Measurements from ENCODE around the gene DCTPP1.
"Not testable (repeated sequence)": the region's sequence is repeated elsewhere in the genome, so short reads cannot be mapped to it uniquely, and the experiment has no call there.

DCTPP1 gene

DNA sequence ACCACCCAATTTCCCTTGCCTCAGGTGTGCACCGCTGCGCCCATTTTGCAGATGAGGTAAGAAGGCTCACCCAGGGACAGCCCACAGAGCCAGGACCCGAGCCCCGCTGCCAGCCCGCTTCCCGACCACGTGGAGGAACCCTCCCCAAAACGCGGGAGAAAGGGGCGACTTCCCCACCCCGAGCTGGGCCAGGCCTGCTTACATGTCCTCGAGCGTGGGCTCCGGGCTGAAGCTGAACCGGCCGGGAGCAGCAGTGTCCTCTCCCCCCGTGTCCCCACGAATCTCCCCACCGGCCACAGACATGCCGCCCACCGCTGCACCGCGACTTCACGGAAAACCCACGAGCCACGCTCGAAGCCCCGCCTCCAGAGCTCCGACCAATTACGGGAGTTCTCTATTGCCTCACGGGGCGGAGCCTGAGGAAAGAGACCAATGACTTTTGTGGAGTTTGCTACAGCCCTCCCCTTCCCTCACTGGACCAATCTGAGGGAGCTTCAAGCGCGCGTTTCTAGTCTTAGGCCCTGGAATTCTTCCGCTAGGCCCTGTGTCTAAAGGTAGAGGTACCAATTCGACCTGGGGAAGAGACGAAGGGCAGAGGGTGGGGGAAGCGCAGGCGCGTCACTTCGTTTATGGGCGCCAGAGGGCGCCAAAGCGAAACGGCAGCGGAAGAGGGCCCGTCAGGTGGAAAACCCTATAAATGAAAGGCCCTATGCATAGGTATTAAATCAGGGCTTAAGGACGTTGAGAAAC is at the start of gene DCTPP1:
TSS of gene DCTPP1 (minus strand) at position 353 of the 750 bp plus-strand sequence. CDS start at position 303, 50 bp downstream.
- peak within 1 kb of the TSS; percentile 71 for H3K4me3 ChIP-seq (ENCODE audit: low read depth, low read length)
- peak; percentile 94 for DNase-seq (ENCODE audit: low read depth)

DNA sequence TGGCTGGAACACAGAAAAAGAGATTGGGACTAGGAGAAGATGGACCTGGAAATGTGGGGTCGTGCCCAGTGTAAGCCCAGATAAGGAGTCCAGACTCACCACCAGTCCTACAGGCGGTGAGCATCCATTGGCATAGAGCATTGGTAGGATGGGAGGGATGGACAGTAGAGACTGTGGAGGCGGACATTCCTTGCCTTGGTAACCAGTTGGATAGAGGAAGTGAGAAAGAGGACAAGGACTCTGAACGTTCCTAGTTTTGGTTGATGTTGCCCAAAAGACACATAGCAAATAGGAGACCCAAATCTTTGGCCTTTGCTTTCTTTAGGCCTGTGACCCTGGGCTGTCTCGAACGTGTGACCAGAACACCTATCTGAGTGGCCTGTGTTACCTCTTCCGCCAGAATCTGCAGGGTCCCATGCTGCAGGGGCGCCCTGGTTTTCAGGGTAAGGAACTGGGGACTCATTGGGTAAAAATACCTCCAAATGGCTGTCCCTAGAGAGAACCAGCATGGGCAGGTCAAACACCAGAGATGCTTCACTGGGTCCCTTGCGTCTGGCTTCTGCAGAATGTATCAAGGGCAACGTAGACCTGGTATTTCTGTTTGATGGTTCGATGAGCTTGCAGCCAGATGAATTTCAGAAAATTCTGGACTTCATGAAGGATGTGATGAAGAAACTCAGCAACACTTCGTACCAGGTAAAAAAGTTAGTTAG is 49.1 kb upstream of the DCTPP1 start:
- no peak for DNase-seq (ENCODE audit: low read depth)
- no peak overlapping the region for H3K4me3 ChIP-seq (ENCODE audit: low read depth, low read length)

GRCh38 chr16:30477773-30478172 is 47.9 kb upstream of the DCTPP1 start:
- not testable (repeated sequence) for H3K4me3 ChIP-seq (ENCODE audit: low read depth, low read length); DNase-seq (ENCODE audit: low read depth)

DNA sequence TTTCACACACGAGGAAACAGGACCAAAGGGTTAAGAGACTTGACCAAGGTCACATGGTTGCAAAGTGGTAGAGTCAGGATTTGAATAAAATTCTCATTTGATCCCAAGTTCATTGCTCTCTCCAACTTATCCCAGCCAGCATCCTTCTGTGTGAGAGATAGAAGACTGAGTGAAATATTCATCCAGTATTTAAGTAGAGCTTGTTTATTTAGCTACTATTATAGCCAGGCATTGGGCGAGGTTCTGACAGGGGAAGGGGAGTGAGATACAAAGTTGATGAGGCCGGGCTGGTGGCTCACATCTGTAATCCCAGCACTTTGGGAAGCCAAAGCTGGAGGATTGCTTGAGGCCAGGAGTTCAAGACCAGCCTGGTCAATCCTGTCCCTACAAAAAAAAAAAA is 47.2 kb upstream of the DCTPP1 start:
- DNase-seq (ENCODE audit: low read depth) = no peak

GRCh38 chr16:30474684-30475083 is 44.9 kb upstream of the DCTPP1 start:
- H3K4me3 ChIP-seq (ENCODE audit: low read depth, low read length) = no peak overlapping the region
- DNase-seq (ENCODE audit: low read depth) = no peak

More for the DNA sequence above, 47.2 kb upstream of the DCTPP1 start:
- no peak overlapping the region for H3K4me3 ChIP-seq (ENCODE audit: low read depth, low read length)

GRCh38 chr16:30474074-30474452 is 44.2 kb upstream of the DCTPP1 start:
- no peak for DNase-seq (ENCODE audit: low read depth)
- H3K4me3 ChIP-seq (ENCODE audit: low read depth, low read length) = no peak overlapping the region

DNA sequence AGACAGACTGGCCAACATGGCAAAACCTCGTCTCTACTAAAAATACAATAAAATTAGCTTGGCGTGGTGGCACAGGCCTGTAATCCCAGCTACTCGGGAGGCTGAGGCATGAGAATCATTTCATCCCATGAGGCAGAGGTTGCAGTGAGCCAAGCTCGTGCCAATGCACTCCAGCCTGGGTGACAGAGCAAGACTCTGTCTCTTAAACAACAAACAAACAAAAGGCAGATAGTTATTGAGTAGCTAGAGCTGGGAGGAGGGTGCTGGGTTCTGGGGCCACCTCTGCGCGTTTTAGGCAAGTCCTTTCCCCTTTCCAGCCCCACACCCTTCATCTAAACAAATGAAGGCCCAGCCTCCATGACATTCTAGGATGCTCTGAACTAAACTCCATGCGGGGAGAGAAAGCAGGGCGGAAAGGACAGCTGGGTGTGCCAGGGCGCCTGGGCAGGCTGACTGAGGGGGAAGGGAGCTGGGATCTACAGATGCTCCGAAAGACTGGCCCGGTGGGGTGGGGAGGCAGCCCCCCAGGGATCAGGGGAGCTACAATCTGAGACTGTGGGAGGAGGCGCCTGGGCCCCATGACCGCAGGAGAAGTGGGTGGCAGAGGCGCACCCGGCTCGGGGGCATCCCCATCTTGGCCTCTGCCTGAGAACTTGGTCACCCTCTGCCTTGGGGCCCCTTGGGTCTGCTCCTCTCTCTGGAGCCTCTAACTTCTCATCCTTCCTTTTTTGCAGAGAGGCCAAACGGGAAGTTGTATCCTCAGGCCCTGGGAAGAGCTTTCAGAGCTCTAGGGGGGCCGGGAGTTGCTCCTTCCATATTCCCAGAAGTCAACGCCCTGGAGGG is 43.6 kb upstream of the DCTPP1 start:
- no peak overlapping the region for H3K4me3 ChIP-seq (ENCODE audit: low read depth, low read length)
- no peak for DNase-seq (ENCODE audit: low read depth)

DNA sequence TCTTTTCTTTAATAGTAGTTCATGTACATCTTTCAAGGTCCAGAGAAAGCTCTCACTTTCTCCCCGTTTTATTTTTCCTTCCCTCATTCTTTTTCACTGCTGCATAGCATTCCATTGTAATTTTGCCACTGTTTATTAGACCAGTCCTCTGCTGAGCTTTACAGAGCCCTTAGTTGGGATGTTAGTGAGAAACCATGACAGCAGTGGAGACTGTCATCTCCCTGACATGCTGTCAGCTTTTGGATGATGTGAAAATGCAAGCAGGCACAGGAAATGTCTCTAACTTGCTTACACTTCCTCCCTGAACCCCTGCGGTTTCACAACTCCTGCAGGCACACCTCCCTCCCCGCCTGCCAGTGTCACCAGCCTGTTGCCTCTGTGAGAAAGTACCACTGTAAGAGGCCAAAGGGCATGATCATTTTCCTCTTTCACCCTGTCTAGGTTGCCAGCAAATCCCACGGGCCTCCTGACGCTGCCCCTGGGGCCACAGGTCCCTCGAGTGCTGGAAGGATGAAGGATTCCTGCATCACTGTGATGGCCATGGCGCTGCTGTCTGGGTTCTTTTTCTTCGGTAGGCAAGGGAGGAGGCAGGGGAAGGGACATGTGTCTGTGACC is 42.6 kb upstream of the DCTPP1 start, which contains the start of gene ITGAL:
TSS of gene ITGAL (plus strand) at position 415 of the 615 bp plus-strand sequence. CDS start at position 511, 96 bp downstream.
- no peak within 1 kb of the TSS for H3K4me3 ChIP-seq (ENCODE audit: low read depth, low read length)
- no peak for DNase-seq (ENCODE audit: low read depth)

- DNase-seq (ENCODE audit: low read depth) = no peak
- no peak overlapping the region for H3K4me3 ChIP-seq (ENCODE audit: low read depth, low read length)
These were observed 40.8 kb upstream of the DCTPP1 start for GRCh38 chr16:30470632-30470995.

DNA sequence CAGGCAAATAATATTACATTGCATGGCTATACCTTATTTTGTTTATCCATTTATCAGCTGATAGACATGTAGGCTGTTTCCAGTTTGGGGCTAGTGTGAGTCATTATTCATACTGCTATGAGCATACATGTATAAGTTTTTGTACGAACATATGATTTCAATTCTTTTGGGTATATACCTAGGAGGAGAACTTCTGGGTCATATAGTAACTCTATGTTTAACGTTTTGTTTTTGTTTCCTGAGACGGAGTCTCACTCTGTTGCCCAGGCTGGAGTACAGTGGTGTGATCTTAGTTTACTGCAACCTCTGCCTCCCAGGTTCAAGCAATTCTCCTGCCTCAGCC is 40.3 kb upstream of the DCTPP1 start:
- H3K4me3 ChIP-seq (ENCODE audit: low read depth, low read length) = no peak overlapping the region
- DNase-seq (ENCODE audit: low read depth) = no peak

GRCh38 chr16:30464078-30464477 is 34.2 kb upstream of the DCTPP1 start:
- no peak for DNase-seq (ENCODE audit: low read depth)
- H3K4me3 ChIP-seq (ENCODE audit: low read depth, low read length) = no peak overlapping the region

- not testable (repeated sequence) for DNase-seq (ENCODE audit: low read depth); H3K4me3 ChIP-seq (ENCODE audit: low read depth, low read length)
These were observed 31.6 kb upstream of the DCTPP1 start for GRCh38 chr16:30461426-30461825.

- H3K4me3 ChIP-seq (ENCODE audit: low read depth, low read length) = no peak overlapping the region
- DNase-seq (ENCODE audit: low read depth) = no peak
These were observed 29.6 kb upstream of the DCTPP1 start for GRCh38 chr16:30459456-30459855.

DNA sequence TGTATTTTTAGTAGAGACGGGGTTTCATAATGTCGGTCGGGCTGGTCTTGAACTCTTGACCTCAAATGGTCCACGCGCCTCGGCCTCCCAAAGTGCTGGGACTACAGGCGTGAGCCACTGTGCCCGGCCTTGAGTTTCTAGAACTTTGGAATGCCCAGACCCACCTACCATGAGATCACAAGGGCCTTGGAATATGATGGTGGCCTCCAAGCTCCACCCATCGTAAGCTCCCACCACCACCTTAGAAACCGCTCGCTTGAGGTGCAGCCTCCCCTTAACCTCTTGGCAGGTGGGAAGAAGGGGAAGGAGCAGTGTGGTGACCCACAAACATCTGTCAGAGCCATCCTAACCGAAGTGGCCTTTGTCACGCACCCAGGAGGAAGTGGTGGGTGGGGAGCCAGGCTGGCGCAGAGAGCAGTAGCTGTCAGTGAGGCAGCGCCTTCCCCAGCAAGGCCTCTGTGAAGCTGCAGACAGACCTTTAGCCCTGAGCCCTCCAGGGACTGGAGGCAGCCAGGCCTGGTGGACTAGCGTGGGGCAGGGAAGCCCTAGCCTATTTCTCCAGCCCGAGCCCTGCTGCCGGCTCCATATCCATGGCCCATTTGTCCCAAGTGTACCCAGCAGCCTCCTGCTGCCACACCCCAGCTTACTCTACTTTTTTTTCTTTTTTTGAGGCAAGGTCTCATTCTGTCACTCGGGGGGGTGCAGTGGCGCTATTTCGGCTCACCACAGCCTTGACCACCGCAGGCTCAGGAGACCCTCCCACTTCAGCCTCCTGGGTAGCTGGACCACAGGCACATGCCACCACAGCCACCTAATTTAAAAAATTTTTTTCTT is 28.9 kb upstream of the DCTPP1 start:
- H3K4me3 ChIP-seq (ENCODE audit: low read depth, low read length) = no peak overlapping the region
- no peak for DNase-seq (ENCODE audit: low read depth)

- H3K4me3 ChIP-seq (ENCODE audit: low read depth, low read length) = no peak overlapping the region
- DNase-seq (ENCODE audit: low read depth) = no peak
These were observed 28.1 kb upstream of the DCTPP1 start for GRCh38 chr16:30457743-30458560.

- no peak overlapping the region for H3K4me3 ChIP-seq (ENCODE audit: low read depth, low read length)
- no peak for DNase-seq (ENCODE audit: low read depth)
These were observed 27.4 kb upstream of the DCTPP1 start for GRCh38 chr16:30457256-30457655.

GRCh38 chr16:30456302-30456701 is 26.5 kb upstream of the DCTPP1 start:
- DNase-seq (ENCODE audit: low read depth) = no peak
- no peak overlapping the region for H3K4me3 ChIP-seq (ENCODE audit: low read depth, low read length)
